ENCODE results near the gene DAG1. TPM values are rescaled to one million over a fixed set of nuclear protein-coding genes. Genes with fewer than 3 reads are reported as not detected.
A peak's percentile ranks its signal among the peaks of the same experiment; 100 is the strongest.

Gene DAG1
- total and polyA plus RNA-seq, 4 donors, result 48.7 to 101 (median 88.2) TPM

DNA sequence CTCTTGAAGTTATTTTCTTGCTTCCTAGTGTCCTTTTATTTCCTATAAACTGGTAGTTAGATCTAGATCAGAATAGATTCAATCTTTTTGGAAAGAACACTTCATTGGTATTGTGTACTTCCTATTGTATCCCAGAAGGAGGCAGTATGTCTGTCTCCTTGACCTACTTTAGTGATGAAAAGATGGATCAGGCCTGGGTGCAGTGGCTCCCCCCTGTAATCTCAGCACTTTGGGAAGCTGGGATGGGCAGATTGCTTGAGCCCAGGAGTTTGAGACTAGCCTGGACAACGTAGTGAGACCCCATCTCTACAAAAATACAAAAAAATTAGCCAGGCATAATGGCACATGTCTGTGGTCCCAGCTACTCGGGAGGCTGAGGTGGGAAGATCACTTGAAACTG, 96.2 kb downstream of the DAG1 start:
- H3K27me3 ChIP-seq (ENCODE audit: control insufficient read depth, insufficient read depth, low read length), result no peaks in the 10 kb centered on the region

DNA sequence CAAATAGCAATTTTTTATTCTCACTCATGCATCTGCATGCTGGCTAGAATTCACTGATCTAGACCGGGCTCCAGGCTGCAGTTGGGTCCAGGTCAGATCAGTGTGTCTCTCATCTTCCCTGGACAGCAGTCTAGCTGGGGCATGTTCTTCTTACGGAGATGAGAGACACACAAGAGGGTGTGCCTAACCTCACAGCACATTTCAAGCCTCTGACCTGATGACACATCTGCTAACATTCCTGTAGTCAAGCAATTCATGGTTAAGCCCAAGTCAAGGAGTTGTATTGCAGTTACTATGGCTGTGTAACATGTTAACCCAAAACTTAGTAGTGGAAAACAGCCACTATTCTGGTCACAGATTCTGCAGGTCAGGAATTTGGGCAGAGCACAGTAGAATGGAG, 97.3 kb downstream of the DAG1 start:
- no peak for DNase-seq (ENCODE audit: low read depth in 4 of 6, low spot score in 6 of 6)
- H3K27ac ChIP-seq (ENCODE audit: low read depth, low read length), result no peak overlapping the region
- 44% methylated on average over 2 of the region's 2 CpGs for WGBS (ENCODE audit: insufficient coverage)
- no peaks in the 10 kb centered on the region for H3K27me3 ChIP-seq (ENCODE audit: control insufficient read depth, insufficient read depth, low read length)
- H3K36me3 ChIP-seq (ENCODE audit: control insufficient read depth, insufficient read depth, low read length), result no peaks in the 10 kb centered on the region
- peaks cover 21% of the 10 kb centered on the region for H3K4me1 ChIP-seq (ENCODE audit: control insufficient read depth, insufficient read depth, low read length)
- H3K4me3 ChIP-seq (ENCODE audit: low read depth, low read length), result no peak overlapping the region
- H3K9me3 ChIP-seq (ENCODE audit: control insufficient read depth, insufficient read depth, low read length), result no peaks in the 10 kb centered on the region

More for the DNA sequence above, 96.2 kb downstream of the DAG1 start:
- Histone ChIP-seq H3K27ac (ENCODE audit: low read depth, low read length) (no peak overlapping the region), H3K4me1 (ENCODE audit: control insufficient read depth, insufficient read depth, low read length) (peaks cover 19% of the 10 kb centered on the region), H3K9me3 (ENCODE audit: control insufficient read depth, insufficient read depth, low read length) (no peaks in the 10 kb centered on the region), H3K36me3 (ENCODE audit: control insufficient read depth, insufficient read depth, low read length) (no peaks in the 10 kb centered on the region), H3K4me3 (ENCODE audit: low read depth, low read length) (no peak overlapping the region)
- DNase-seq (ENCODE audit: low read depth in 4 of 6, low spot score in 6 of 6), result no peak
- 75% methylated on average over 1 of the region's 2 CpGs for WGBS (ENCODE audit: insufficient coverage)

DNA sequence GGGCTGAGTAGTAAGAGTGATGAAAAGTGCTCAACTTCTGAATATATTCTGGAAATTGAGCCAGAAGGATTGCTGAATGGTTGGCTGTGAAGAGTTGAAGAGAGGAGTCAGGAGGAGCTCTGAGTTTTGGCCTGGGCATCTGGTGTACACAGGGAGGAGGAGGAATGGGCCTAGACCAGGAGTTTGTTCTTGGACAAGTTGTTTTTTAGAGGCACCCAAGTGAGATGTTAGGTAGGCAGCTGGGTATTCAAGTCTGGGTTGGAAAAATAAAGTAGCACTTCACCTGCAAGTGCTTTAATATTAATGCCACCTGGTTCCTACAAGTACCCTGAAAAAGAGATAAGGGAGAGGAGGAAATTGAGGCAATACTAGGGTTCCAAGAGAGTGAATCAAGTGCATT, 98.9 kb downstream of the DAG1 start:
- Histone ChIP-seq H3K9me3 (ENCODE audit: control insufficient read depth, insufficient read depth, low read length) (no peaks in the 10 kb centered on the region), H3K36me3 (ENCODE audit: control insufficient read depth, insufficient read depth, low read length) (no peaks in the 10 kb centered on the region), H3K27ac (ENCODE audit: low read depth, low read length) (no peak overlapping the region), H3K4me3 (ENCODE audit: low read depth, low read length) (no peak overlapping the region), H3K4me1 (ENCODE audit: control insufficient read depth, insufficient read depth, low read length) (peaks cover 21% of the 10 kb centered on the region), H3K27me3 (ENCODE audit: control insufficient read depth, insufficient read depth, low read length) (no peaks in the 10 kb centered on the region)
- DNase-seq (ENCODE audit: low read depth in 4 of 6, low spot score in 6 of 6), result no peak

DNA sequence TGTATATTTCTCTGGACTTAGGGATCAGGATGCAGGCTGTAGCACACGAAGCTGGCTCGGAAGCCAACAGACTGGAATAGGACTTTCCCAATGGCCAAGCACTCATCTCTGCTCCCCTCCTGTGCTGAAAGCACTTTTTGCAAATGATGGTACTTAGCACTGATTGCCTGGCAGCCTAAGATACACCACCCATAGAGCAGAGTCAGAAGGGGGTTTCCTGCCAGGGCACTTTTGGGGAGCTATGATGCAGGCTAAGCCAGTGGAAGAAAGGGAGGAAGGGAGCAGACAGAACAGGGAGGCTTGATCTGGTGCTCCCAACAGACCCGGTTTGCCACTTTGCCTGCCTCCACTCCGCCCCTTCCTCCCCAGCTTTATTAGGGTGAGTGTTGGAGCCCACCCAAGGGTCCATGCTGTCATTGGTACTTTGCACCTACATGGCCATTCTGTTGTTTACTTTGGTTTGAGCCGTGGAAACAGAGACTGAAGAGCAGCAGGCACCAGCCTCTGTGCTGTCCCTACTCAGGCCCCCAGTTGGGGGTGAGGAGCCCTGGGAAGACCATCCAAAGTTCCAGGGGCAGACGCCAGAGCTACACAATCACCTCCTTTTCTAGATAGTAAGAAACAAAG, 100.1 kb downstream of the DAG1 start:
- H3K36me3 ChIP-seq (ENCODE audit: control insufficient read depth, insufficient read depth, low read length), result no peaks in the 10 kb centered on the region
- no peak overlapping the region for H3K27ac ChIP-seq (ENCODE audit: low read depth, low read length)
- H3K9me3 ChIP-seq (ENCODE audit: control insufficient read depth, insufficient read depth, low read length), result no peaks in the 10 kb centered on the region
- WGBS (ENCODE audit: insufficient coverage), result 39% methylated on average over 3 of the region's 6 CpGs
- no peak overlapping the region for H3K4me3 ChIP-seq (ENCODE audit: low read depth, low read length)
- peaks cover 21% of the 10 kb centered on the region for H3K4me1 ChIP-seq (ENCODE audit: control insufficient read depth, insufficient read depth, low read length)
- peak in 1 of 6 donors; percentile 66 for DNase-seq (ENCODE audit: low read depth in 4 of 6, low spot score in 6 of 6)
- H3K27me3 ChIP-seq (ENCODE audit: control insufficient read depth, insufficient read depth, low read length), result no peaks in the 10 kb centered on the region

DNA sequence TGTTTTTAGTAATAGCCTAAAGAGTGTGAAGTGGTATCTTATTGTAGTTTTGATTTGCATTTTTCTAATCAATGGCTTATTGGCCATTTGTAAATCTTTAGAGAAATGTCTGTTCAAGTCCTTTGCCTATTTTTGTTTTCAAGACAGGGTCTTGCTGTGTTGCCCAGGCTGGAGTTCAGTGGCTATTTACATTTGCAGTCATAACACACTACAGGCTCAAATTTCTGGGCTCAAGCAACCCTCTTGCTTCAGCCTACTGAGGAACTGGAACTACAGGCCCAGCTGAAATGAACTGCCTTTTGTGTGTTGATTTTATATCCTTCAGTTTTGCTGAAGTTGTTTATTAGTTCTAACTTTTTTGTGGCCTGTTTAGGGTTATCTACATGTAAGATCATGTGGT, 112.1 kb downstream of the DAG1 start:
- Histone ChIP-seq H3K27ac (ENCODE audit: low read depth, low read length) (no peak overlapping the region), H3K4me3 (ENCODE audit: low read depth, low read length) (no peak overlapping the region), H3K27me3 (ENCODE audit: control insufficient read depth, insufficient read depth, low read length) (no peaks in the 10 kb centered on the region), H3K4me1 (ENCODE audit: control insufficient read depth, insufficient read depth, low read length) (no peaks in the 10 kb centered on the region), H3K9me3 (ENCODE audit: control insufficient read depth, insufficient read depth, low read length) (peaks cover 2% of the 10 kb centered on the region), H3K36me3 (ENCODE audit: control insufficient read depth, insufficient read depth, low read length) (peaks cover 3% of the 10 kb centered on the region)
- no peak for DNase-seq (ENCODE audit: low read depth in 4 of 6, low spot score in 6 of 6)

Small RNA genes lying within 50 kb of the gene (small RNA-seq; reads per million reads assigned to genes)
- gene RNA5SP130 (ENCODE audit: low replicate concordance), result not detected

Other genes starting within 250 kb of the DAG1 start
- gene C3orf62, start 193.0 kb upstream of the DAG1 start, total RNA-seq, result 1 to 10 TPM; 4.5 to 6.1 TPM
- 10 to 100 TPM; 12.6 to 19.5 TPM for gene C3orf62, start 193.0 kb upstream of the DAG1 start, polyA plus RNA-seq (ENCODE audit: insufficient read length in 2 of 2)
- 10 to 100 TPM; 30.9 to 34.0 TPM for gene USP4, start 130.2 kb upstream of the DAG1 start, total RNA-seq
- 10 to 100 TPM; 63.4 to 80.1 TPM for gene USP4, start 130.2 kb upstream of the DAG1 start, polyA plus RNA-seq (ENCODE audit: insufficient read length in 2 of 2)
- 100 to 1,000 TPM in 1 of 2 donors, 10 to 100 TPM in 1; 71.2 to 168 TPM for gene GPX1, start 111.9 kb upstream of the DAG1 start, total RNA-seq
- gene GPX1, start 111.9 kb upstream of the DAG1 start, polyA plus RNA-seq (ENCODE audit: insufficient read length in 2 of 2), result 100 to 1,000 TPM; 190 to 201 TPM
- 100 to 1,000 TPM; 286 to 331 TPM for gene RHOA, start 58.3 kb upstream of the DAG1 start, total RNA-seq
- 100 to 1,000 TPM; 434 to 442 TPM for gene RHOA, start 58.3 kb upstream of the DAG1 start, polyA plus RNA-seq (ENCODE audit: insufficient read length in 2 of 2)
- 10 to 100 TPM; 22.5 to 29.5 TPM for gene TCTA, start 57.8 kb upstream of the DAG1 start, total RNA-seq
- gene TCTA, start 57.8 kb upstream of the DAG1 start, polyA plus RNA-seq (ENCODE audit: insufficient read length in 2 of 2), result 10 to 100 TPM; 33.5 to 38.0 TPM
- 10 to 100 TPM in 1 of 2 donors, 1 to 10 TPM in 1; 4.1 to 16.4 TPM for gene AMT, start 47.8 kb upstream of the DAG1 start, total RNA-seq
- gene AMT, start 47.8 kb upstream of the DAG1 start, polyA plus RNA-seq (ENCODE audit: insufficient read length in 2 of 2), result 10 to 100 TPM; 19.6 to 22.2 TPM
- gene NICN1, start 40.9 kb upstream of the DAG1 start, total RNA-seq, result 10 to 100 TPM in 1 of 2 donors, 1 to 10 TPM in 1; 6.7 to 15.6 TPM
- gene NICN1, start 40.9 kb upstream of the DAG1 start, polyA plus RNA-seq (ENCODE audit: insufficient read length in 2 of 2), result 10 to 100 TPM; 48.5 to 49.0 TPM
- gene BSN, start 84.2 kb downstream of the DAG1 start, total RNA-seq, result 10 to 100 TPM in 1 of 2 donors, 1 to 10 TPM in 1; 6.9 to 14.8 TPM
- 10 to 100 TPM; 17.5 to 19.4 TPM for gene BSN, start 84.2 kb downstream of the DAG1 start, polyA plus RNA-seq (ENCODE audit: insufficient read length in 2 of 2)
- gene APEH, start 204.1 kb downstream of the DAG1 start, total RNA-seq, result 100 to 1,000 TPM in 1 of 2 donors, 10 to 100 TPM in 1; 68.3 to 100 TPM
- 100 to 1,000 TPM; 109 to 116 TPM for gene APEH, start 204.1 kb downstream of the DAG1 start, polyA plus RNA-seq (ENCODE audit: insufficient read length in 2 of 2)
- 10 to 100 TPM; 10.7 to 31.6 TPM for gene MST1, start 219.2 kb downstream of the DAG1 start, total RNA-seq
- gene MST1, start 219.2 kb downstream of the DAG1 start, polyA plus RNA-seq (ENCODE audit: insufficient read length in 2 of 2), result 10 to 100 TPM; 56.5 to 62.6 TPM
- 10 to 100 TPM; 24.8 to 25.0 TPM for gene RNF123, start 219.3 kb downstream of the DAG1 start, total RNA-seq
- 10 to 100 TPM; 47.1 to 55.9 TPM for gene RNF123, start 219.3 kb downstream of the DAG1 start, polyA plus RNA-seq (ENCODE audit: insufficient read length in 2 of 2)
- under 1 TPM in 1 of 2 donors, not detected in 1; 0.30 TPM for gene AMIGO3, start 249.4 kb downstream of the DAG1 start, total RNA-seq
- gene AMIGO3, start 249.4 kb downstream of the DAG1 start, polyA plus RNA-seq (ENCODE audit: insufficient read length in 2 of 2), result 1 to 10 TPM; 2.2 to 3.3 TPM